ENCODE data around the gene OR5AN1. TPM values are rescaled to one million over a fixed set of nuclear protein-coding genes. Genes with fewer than 3 reads are reported as not detected.

Gene OR5AN1
- total RNA-seq, 4 donors from 2014 or later, result not detected

- intact Hi-C loops (cut with DNase I; ENCODE audit: low total_unique reads), result no loop called here
- DNase-seq (no peak), ATAC-seq (no peak)
- Histone ChIP-seq H3K27ac (no peak overlapping the region), H3K9me3 (no peaks in the 10 kb centered on the region), H3K4me3 (no peak overlapping the region), H3K36me3 (no peaks in the 10 kb centered on the region), H3K4me1 (no peaks in the 10 kb centered on the region), H3K27me3 (no peaks in the 10 kb centered on the region)
- in situ Hi-C loops (cut with MboI; ENCODE audit: low sequenced_read_pairs in 4 of 4), result loop anchor here in 1 of 4 donors (25.0 kb wide), 1 partner anchor 88 kb away; no protein-coding TSS in a partner anchor
- TF ChIP-seq POLR2A (IDR thresholded peaks at IDR 0.05) (no peak), CTCF (IDR thresholded peaks at IDR 0.05 in 4 of 5, conservative IDR thresholded peaks at IDR 0.05 in 1 of 5) (no peak)
Measured at GRCh38 chr11:59400461-59401261, 42.0 kb downstream of the OR5AN1 start.

- no peaks in the 10 kb centered on the region for H3K36me3 ChIP-seq
- in situ Hi-C loops (cut with MboI; ENCODE audit: low sequenced_read_pairs in 4 of 4), result loop anchor here in 1 of 4 donors (25.0 kb wide), 1 partner anchor 89 kb away; no protein-coding TSS in a partner anchor
- ATAC-seq, result no peak
- DNase-seq, result no peak
- no peak overlapping the region for H3K27ac ChIP-seq
- H3K9me3 ChIP-seq, result no peaks in the 10 kb centered on the region
- intact Hi-C loops (cut with DNase I; ENCODE audit: low total_unique reads), result no loop called here
- no peaks in the 10 kb centered on the region for H3K27me3 ChIP-seq
- no peaks in the 10 kb centered on the region for H3K4me1 ChIP-seq
- TF ChIP-seq POLR2A (IDR thresholded peaks at IDR 0.05) (no peak), CTCF (IDR thresholded peaks at IDR 0.05 in 4 of 5, conservative IDR thresholded peaks at IDR 0.05 in 1 of 5) (no peak)
- no peak overlapping the region for H3K4me3 ChIP-seq
Measured at GRCh38 chr11:59401262-59401552, 42.5 kb downstream of the OR5AN1 start.

- no peak for TF ChIP-seq CTCF (IDR thresholded peaks at IDR 0.05 in 4 of 5, conservative IDR thresholded peaks at IDR 0.05 in 1 of 5)
- TF ChIP-seq POLR2A (IDR thresholded peaks at IDR 0.05), result no peak
- Histone ChIP-seq H3K27me3 (no peaks in the 10 kb centered on the region), H3K4me1 (no peaks in the 10 kb centered on the region), H3K9me3 (no peaks in the 10 kb centered on the region), H3K36me3 (no peaks in the 10 kb centered on the region), H3K27ac (no peak overlapping the region), H3K4me3 (no peak overlapping the region)
- ATAC-seq, result no peak
- in situ Hi-C loops (cut with MboI; ENCODE audit: low sequenced_read_pairs in 4 of 4), result loop anchor here in 1 of 4 donors (25.0 kb wide), 1 partner anchor 91 kb away; no protein-coding TSS in a partner anchor
- DNase-seq, result no peak
- intact Hi-C loops (cut with DNase I; ENCODE audit: low total_unique reads), result no loop called here
Measured at GRCh38 chr11:59403546-59403945, 44.9 kb downstream of the OR5AN1 start.

GRCh38 chr11:59413646-59414045, 55.0 kb downstream of the OR5AN1 start:
- no peak for TF ChIP-seq POLR2A (IDR thresholded peaks at IDR 0.05)
- TF ChIP-seq CTCF (IDR thresholded peaks at IDR 0.05 in 4 of 5, conservative IDR thresholded peaks at IDR 0.05 in 1 of 5), result no peak
- Histone ChIP-seq H3K36me3 (no peaks in the 10 kb centered on the region), H3K4me3 (no peak overlapping the region), H3K4me1 (no peaks in the 10 kb centered on the region), H3K27ac (no peak overlapping the region), H3K9me3 (no peaks in the 10 kb centered on the region), H3K27me3 (no peaks in the 10 kb centered on the region)
- intact Hi-C loops (cut with DNase I; ENCODE audit: low total_unique reads) (no loop called here), in situ Hi-C loops (cut with MboI; ENCODE audit: low sequenced_read_pairs in 4 of 4) (loop anchor here in 1 of 4 donors (25.0 kb wide), 1 partner anchor 101 kb away; no protein-coding TSS in a partner anchor)
- no peak for DNase-seq
- ATAC-seq, result no peak
